Activated naive CD8-positive, alpha-beta T cell treated with anti-CD3 and anti-CD28 coated beads, Interleukin-2, amount 50 U/mL, for 16 hours (primary cell): Measurements from ENCODE around the gene CABCOCO1.

ENCODE experiments used
- DNase-seq: peaks from one replicate; pipeline ENCODE4 v3.0.0-alpha.2; 2020; ENCODE audit warnings: low read depth, low spot score

The CABCOCO1 gene

DNA sequence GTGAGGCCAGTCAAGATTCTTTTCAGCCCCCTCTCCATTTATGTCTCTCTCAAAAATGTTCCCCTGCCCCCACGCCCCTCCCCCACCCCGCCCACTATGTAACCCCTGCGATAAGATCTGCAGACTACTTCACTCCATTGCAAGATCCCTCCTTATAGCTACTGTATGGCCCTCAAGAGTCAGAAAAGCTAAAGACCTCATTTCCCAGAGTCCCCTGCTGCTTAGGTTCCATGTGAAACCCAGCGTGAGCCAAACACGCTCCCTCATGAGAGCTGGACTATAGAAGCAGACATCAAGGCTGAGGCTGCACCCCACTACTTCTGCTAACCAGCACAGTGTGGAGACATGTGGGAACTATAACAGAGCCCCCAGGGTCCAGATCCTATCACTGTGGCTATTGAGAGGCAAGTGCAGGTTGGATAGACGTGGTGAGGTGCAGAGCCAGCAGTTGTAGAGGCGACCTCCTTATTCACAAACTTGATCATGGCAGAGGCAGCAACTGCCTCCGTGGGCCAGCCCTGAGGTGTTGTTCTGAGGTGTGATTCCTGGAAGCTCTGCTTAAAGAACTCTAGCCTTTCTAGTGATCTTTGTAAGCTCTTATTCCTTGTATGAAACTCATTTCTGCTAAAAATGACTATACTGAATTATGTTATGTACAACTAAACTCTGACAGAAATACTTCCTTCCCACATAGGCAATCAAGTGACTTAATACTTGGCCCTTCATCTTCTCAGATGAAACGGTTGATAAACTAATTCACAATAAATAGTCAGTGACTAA, 121.8 kb downstream of the CABCOCO1 start:
- no peak for DNase-seq

DNA sequence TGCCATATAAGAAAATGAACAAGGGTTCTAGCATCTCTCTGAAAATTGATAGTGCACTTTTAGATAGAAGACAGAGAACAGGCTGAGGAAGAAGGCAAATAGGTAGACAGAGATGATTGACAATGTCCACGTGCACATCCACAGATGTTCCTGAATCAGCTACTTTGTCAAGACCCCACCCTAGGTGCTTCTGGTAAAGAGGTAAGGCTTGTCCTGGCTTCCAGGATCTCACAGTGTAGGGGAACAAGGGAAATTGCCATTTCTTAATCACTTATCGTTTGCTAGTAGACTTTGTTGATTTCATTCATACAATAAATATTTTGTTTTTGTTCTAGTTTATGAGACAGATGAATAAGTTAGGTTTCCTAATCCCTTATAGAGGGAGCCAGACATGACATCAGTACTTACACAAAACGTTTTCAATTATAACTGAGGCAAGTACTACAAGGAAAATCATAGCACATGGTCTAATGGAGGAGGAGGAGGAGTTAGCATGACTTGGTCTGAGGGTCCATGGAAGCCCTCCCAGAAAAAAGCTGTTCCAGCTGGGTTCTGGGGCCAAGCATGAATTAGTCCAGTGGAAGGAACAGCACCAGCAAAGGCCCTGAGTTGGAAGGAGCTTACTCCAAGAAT, 122.9 kb downstream of the CABCOCO1 start:
- no peak for DNase-seq

DNA sequence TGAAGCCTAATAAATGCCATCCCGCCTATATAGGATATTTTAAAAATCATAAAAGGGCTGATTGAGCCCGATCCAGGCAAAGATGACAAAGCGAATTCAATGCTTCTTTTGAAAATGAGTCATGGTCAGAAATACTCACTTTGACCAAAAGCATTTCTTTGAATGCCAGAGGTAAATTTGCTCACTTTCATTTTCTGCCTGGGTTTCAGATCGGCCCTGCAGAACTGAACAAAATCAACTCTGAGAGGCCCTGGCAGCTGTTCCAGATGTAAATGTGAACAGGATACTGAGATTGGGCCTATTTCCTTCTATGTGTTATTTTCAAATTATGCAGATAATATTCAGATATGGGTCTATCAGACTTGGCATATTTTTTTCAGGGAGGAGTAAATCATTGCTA, 124.0 kb downstream of the CABCOCO1 start:
- DNase-seq = no peak

DNA sequence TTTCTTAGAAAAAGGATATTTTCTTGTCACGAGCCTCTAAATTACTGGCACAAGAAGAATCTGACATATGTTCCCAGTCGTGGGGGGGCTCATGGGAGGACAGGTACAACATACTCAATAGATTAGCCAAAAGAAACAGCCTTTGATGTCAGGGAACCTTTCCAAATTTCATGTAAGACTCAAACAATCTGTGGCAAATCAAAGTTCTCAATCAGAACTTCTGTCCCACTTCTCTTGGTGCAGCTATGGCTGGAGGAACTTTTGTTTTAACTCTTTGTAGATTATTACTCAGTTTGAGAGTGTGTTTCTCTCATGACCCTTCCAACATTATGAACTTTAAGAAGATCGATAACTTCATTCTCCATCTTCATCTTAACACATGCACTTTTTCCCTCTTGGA, 124.4 kb downstream of the CABCOCO1 start:
- DNase-seq = no peak

DNA sequence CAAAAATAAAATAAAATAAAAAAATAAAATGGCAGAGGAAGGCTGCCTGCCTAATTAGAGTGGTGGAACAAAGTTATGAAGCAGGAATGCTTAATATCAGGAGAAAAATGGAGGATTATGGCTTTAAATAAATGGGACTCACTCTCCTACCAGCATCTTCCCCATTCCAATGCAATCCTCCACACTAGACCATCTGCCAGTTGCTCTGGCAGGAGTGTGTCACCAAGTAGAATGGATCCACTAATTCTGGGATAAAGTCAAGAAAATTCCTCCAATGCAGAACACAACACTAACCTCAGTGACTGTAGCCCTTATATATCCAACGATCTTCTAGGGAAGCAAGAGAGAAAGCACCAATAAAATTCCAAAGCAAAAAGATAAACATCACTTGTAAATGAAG, 126.3 kb downstream of the CABCOCO1 start:
- DNase-seq = no peak

DNA sequence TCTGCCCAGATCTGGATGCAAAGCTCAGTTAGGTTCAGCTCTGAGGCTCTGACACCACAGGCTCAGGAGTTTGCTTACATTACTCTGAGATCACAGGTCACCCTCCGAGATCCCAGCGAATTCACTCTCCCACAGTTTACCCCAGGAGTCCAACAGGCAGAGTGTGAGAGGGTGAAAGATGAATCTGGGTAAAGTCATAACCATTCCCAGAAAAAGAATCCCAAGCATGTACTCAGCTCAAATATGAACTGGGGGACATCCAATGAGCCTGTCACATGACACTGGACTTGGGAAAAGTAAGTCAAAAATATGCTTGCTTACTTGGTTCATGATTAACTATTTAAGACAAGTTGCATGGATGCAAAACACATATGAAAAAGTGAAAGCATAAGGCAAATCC, 128.5 kb downstream of the CABCOCO1 start:
- DNase-seq = no peak

DNA sequence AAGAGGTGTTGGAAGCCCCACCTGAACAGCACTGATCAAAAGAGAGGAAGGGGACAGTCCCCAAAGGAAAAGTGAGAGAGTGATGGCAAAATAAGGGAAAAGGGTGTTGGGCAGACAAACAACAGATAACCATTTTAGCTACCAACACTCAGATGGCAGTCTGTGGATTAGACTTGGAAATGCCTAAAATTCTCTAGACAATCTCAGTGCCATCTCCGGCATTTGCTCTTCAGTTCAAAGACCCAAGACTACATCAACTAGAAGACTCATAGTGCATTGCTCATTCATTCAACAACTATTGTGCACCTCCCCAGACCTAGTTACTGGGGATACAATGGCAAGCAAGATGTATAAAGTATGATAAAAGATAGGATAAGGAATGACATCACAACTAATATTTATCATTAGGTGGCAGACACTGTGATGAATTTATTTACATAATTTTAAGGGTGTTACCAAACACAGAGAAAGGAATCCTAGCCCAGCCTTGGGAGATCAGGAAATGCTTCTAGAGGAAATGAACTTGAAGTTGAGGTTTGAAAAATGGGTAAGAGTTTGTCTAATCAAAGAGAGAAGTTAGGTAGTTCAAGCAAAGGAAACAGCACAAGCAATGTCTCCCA, 129.5 kb downstream of the CABCOCO1 start:
- no peak for DNase-seq

DNA sequence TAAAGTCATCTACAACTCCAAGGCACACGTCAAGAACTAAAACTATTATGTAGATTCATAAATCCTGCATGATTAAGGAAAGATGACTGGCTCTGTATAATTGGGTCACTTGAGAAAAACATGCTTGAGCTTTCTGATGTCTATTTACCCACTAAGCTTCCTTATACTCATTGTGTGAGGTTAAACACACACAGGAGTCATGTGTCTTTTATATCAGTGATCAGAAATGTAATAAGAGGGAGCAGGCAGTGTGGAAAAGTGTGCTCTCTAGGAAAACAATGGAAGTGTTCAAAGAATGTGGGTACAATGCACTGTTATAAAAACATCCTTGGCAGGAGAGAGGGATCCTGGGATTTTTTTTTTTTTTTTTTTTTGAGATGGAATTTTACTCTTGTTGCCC, 130.2 kb downstream of the CABCOCO1 start:
- DNase-seq = no peak

DNA sequence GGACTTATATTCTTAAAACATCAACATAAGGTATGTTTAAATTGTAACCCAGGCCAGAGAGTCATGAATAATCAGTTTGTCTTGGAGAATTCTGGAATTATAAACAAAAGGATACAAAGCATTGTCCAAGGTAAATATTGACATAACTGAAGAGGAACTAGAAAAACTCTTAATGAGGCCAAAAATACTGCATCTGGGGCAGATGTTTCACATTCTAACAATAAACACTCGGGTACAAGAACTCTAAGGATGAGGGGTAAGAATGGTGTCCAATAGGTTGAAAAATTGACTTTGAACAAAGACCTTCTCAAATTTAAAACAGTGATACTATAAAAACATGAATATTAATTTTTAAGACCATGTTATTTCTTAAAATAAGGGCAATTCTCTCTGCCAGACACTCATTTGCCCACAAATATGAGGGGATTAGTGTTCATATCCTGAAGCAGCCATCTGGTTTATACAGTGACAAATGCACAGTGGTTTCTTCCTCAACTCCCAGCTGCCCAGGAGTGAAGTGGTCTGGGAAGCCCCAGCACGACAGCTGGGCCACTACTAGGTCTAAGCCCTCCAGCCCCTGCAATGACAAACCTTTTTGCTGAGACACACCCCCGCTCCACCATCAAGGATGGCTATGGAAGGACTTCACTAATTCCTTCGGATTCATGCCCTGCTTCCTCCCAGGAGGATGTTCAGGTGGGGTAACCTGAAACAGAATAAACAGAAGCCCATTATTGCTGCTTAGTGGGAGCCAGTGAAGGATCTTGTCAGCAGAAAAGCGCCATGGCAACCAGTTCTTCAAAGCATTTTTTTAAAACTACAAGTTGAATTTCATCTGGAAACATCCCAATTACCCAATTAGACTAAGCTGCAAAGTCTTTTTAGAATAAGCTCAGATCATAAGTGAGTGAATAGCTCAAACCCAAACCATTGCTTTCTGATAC, 131.3 kb downstream of the CABCOCO1 start:
- no peak for DNase-seq

DNA sequence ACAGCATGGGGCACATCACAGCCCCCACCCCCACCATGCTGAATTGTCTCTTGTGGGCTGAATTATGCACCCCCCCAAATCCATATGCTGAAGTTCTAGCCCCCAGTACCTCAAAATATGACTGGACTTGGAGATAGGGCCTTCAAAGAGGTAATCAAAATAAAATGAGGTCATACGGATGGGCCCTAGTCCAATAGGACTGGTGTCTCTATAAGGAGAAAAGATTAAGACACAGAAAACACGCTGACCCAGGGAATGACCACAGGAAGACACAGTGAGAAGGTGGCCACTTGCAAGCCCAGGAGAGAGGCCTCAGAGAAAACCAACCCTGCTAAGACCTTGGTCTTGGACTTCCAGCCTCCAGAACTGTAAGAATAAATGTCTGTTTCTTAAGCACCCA, 132.4 kb downstream of the CABCOCO1 start:
- DNase-seq = no peak

DNA sequence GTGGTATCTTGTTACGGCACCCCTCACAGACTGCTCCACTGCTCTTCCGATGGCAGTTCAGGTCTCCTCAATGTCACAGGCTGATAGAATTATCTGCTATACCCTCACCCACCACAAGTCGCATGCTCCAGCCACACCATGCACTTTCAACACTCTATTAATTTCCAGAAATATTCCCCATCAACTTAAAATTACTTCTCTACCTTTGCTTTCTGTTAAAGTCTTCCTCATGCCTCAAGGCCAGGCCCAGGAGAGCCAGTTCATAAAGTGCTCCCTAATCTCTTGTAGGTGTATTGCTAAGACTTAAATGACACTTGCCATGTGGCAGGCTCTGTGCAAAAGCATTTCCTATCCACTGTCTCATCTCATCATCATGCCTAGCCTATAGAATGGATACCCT, 132.8 kb downstream of the CABCOCO1 start:
- no peak for DNase-seq

DNA sequence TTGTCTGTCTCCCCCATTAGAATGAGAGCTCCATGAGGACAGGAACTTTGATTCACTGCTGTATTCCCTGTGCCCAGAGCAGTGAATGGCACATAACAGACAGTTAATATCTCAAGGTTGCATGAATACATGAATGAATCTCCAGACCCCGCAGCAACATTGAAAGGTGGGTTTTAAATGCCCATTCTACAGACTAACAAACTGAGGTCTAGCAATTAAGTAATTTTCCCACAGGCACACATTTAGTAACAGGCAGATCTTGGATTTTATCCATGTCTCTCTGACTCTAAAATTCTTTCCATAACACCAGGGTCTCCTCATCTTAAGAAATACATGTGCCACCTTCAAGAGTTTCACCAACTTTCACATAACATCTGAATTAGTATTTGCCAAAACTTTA, 134.1 kb downstream of the CABCOCO1 start:
- DNase-seq = no peak

DNA sequence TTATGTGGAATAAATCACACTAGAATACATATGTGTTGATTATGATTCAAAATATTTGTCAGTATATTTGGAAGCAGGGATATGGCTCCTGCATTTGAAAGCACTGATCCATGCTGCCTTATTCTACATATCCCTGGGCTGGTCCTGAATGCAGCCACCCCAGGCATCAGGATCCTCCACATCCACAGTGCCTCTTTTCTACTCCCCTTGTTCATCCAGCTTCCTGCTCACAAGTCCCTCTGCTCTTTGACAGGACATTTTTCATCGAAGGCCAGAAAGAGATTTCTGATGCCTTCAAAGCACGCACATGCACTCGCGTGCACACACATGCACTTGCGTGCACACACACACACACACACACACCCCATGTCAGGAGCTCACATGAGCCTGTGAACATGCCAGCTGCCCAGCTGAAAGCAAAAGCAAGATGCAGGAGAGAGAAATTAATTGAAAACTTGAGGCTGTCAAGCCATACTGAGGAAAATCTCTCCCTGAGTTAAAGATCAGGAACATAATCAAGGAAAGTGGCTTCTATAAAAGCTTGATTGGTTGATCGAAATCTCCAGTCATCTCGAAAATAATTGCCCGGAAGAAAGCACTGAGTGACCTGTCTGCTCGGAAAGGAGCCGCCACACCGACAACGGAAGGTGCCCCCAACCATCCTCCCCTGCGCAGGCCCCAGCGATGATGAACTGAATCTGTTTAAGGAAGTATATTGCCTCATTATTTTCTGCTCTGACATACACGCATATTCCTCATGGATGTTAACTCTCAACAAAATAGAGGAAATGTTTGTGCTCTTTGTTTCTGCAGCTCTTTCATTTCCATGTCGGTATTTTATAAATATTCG, 134.8 kb downstream of the CABCOCO1 start:
- DNase-seq = no peak

DNA sequence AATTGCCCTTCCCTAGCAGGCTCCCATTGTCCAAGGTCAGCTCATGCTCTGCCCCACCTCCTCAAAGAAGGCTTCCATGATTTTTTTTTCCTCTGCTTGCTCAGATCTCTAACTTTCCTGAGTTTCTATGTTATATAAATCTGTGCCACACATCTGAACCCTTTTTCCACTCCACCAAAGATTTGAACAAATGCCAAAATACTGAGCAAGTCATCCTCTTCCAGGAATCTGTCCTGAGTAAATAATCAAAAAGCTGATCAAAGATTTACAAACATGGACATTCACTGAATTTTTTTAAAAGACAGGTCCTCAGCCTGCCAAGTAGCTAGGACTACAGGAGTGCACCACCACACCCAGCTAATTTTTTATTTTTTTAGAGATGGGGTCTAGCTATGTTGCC, 136.0 kb downstream of the CABCOCO1 start:
- DNase-seq = no peak

DNA sequence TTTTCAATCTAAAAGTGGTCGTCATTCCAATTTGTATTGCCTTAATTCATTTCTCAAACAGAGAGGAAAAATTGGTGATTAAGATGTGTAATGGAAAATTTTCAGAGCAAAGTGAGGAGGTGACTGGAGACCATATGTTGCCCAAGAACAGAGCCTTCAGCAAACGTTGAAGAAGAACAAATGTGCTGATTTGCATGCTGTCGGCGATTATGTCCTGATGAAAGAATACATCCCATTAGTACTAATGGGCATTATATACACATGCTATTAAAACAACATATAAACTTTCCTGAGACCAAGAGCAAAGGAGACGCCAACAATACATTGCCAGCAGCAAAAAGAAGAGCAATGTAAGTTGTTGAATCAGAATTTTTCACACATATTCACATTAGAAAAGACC, 138.8 kb downstream of the CABCOCO1 start:
- DNase-seq = no peak

DNA sequence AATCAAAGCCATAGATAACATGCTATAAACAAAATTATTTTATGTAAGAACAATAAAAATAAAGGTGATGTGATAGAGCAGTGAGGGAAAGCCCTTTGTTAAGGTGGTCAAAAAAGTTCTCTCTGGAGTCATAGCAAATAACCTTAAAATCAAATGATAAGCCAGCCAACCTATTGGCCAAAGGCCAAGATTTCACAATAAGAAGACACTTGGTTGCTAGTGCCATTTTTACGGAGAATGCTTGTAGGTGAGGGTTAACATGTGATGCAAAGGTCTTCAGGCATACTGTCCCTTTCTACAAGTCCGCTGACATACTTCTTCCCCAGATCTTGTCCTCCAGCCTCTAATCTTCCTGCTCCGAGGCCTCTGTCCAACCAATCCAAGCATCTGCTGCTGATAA, 140.5 kb downstream of the CABCOCO1 start:
- no peak for DNase-seq

DNA sequence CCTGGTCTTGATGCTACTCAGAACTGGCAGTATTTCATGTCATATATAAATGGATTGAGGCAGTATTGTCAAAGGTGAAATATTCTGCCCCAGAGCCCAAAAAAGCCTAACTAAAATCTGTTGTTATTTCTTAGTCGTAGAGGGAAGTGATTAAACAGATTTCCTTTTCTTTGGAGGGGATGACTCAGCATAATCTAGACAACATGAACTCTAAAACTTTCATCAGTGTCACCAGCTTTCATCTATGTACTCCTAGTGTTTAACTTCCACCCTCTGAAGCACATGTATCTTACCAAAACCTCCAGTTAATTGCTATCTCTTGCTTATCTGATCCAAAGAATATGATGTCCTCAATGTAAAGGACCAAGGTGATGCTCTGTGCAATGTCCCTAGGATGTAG, 141.7 kb downstream of the CABCOCO1 start:
- DNase-seq = no peak

DNA sequence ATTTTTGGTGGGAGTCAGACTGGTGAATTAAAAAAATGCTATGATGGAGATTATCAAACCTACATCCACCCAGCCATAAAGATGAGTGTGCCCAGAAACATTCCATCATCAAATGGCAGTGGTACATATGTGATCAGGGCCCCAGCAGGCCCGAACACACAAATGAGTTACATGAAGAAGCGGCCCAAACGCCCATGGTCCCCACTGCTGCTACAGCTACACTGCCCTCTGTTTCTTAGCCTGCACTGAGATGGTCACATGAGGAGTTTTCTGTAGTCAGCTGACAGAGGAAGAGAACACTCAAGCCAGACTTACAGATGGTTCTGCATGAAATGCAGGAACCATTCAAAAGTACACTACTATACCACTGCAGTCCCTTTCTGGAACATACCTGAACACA, 142.4 kb downstream of the CABCOCO1 start:
- DNase-seq = no peak

DNA sequence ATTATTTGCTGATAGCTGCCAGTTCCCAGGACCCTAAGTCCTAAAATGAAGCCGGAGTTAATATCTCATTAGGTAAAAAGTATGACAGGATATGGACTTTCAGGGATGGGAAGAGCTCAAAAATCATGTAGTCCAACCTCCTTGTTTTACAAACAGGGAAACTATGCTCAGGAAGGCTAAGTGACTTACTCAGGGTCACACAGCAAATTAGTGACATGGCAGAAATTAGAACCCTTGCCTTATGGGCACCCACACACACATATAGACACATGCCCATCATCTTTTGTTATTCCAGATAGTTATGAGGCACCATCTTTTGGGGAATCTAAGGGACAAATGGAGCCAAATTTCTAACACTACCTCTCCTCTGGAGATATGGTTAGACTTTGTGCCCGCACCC, 147.5 kb downstream of the CABCOCO1 start:
- no peak for DNase-seq

DNA sequence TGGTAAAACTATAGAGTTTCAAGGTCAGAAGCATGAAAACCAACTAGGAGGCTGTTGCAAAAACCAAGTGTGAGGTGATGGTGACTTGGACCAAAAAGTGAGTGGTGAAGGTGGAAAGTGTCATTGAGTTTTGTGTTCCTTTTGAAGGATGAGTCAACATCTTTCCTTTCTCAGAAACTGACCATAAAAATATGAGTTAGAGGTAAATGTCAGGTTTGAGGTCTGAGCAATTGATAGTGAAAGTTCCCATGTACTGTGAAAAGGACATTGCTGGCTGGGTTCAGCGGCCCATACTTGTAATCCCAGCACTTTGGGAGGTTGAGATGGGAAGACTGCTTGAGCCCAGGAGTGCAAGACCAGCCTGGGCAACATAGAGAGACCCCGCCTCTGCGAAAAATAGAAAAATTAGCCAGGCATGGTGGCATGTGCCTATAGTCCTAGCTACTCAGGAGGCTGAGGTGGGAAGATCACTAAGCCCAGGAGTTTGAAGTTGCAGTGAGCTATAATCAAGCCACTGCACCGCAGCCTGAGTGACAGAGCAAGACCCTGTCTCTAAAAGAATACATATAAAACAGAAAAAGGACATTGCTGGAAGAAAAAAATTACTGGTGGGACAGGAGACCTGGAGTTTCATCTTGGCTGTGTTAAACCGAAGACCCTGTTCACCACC, 149.5 kb downstream of the CABCOCO1 start:
- DNase-seq = no peak

DNA sequence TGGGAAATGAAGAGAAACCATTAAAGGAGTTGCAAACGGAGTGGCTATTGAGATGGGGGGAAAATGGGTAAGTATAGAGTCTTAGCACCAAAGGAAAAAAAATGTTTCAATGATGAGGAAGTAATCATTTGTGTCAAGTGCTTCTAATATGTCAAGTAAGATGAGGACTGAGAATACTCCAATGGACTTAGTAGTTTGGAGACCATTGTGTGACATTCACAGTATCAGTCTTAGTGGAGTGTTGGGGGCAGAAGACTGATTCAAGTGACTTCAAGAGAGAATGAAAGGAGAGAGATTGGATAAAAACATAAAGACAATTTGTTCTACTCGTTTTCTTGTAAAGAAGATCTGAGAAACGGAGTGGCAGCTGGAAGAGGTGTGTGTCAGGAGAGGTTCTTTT, 150.2 kb downstream of the CABCOCO1 start:
- no peak for DNase-seq
